Measurements from ENCODE around the gene BCL11A. TPM values are rescaled to one million over a fixed set of nuclear protein-coding genes. Genes with fewer than 3 reads are reported as not detected.

The BCL11A gene
- polyA plus RNA-seq, 3 donors = 8.7 to 15.6 (median 11.1) TPM

DNA sequence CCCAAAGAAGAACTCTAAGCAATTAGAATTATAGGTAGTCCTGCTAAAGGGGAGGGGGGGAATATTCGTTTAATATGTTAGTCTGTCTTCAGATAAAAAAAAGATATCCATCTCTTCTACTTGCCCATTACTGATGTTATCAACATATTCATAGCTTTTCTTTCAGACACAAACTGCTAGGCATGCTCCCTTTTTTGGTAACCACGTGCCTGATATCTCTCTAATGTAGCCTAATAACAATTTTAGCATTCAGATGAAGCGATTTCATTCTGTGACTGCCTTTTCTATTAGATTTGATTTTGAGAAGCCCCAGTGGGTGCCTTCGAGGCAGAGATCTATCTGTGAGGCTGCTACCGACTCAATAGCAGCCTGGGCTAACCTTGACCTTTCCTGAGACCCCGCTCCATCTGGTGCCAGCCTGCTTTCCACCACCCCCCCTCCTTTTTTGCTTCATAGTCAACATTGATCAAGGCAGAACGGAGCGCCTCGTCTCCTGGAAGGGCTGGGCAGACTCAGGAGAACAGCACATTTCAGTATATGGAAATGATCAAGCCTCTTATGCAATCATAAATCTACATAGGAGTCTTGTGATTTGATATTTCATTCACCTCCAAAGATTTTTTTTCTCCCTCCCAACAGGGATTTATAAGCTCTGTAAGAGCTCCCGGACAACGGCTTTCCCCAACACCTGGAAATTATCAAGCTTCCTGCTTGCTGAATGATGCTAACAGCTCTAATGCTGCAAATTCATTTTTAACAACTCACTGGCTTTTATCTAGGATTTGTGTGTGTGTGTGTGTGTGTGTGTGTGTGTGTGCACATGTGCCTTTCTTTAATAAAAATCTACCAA lies 14.7 kb upstream of the BCL11A start:
- Histone ChIP-seq H3K4me2 (replicated peaks; ENCODE audit: extremely low read depth, low read length, poor library complexity, severe bottlenecking) (no peak overlapping the region), H3K27me3 (ENCODE audit: control insufficient read depth in 2 of 2, insufficient read depth in 2 of 2, low read length in 2 of 2) (peaks cover 34 to 45% of the 10 kb centered on the region in 2 donors), H4K20me1 (ENCODE audit: insufficient read depth, low read length) (no peaks in the 10 kb centered on the region), H3K4me3 (replicated peaks in 1 of 3; ENCODE audit: low read depth in 2 of 3, low read length in 3 of 3) (no peak overlapping the region), H3K36me3 (replicated peaks in 1 of 2; ENCODE audit: control insufficient read depth in 1 of 2, insufficient read depth in 2 of 2, low read length in 2 of 2) (no peaks in the 10 kb centered on the region), H3K27ac (ENCODE audit: low read depth in 1 of 2, low read length in 2 of 2) (no peak overlapping the region), H3K79me2 (ENCODE audit: insufficient read depth, low read length) (no peaks in the 10 kb centered on the region), H3K9me3 (replicated peaks in 1 of 2; ENCODE audit: control insufficient read depth in 1 of 2, insufficient read depth in 1 of 2, low read length in 2 of 2) (no peaks in the 10 kb centered on the region), H2AFZ (ENCODE audit: insufficient read depth, low read depth, low read length, poor library complexity, severe bottlenecking) (no peak overlapping the region), H3K4me1 (ENCODE audit: control insufficient read depth in 1 of 2, insufficient read depth in 2 of 2, low read length in 2 of 2) (peaks cover 18 to 20% of the 10 kb centered on the region in 2 donors), H3K9ac (ENCODE audit: insufficient read depth, low read length, poor library complexity, severe bottlenecking) (no peak overlapping the region)
- Mint-ChIP-seq H3K27me3 (ENCODE audit: low read depth in 3 of 3) (peaks cover 9 to 12% (median 9%) of the 10 kb centered on the region in 3 donors), H3K4me3 (no peak overlapping the region), H3K27ac (no peak overlapping the region), H3K36me3 (no peaks in the 10 kb centered on the region), H3K4me1 (peaks cover 6% of the 10 kb centered on the region), H3K9me3 (peaks cover 0 to 5% (median 0%) of the 10 kb centered on the region in 7 donors)
- 95% methylated on average over 4 of the region's 11 CpGs for WGBS (ENCODE audit: insufficient coverage)
- no peak for DNase-seq
- TF ChIP-seq, protein P1, sequence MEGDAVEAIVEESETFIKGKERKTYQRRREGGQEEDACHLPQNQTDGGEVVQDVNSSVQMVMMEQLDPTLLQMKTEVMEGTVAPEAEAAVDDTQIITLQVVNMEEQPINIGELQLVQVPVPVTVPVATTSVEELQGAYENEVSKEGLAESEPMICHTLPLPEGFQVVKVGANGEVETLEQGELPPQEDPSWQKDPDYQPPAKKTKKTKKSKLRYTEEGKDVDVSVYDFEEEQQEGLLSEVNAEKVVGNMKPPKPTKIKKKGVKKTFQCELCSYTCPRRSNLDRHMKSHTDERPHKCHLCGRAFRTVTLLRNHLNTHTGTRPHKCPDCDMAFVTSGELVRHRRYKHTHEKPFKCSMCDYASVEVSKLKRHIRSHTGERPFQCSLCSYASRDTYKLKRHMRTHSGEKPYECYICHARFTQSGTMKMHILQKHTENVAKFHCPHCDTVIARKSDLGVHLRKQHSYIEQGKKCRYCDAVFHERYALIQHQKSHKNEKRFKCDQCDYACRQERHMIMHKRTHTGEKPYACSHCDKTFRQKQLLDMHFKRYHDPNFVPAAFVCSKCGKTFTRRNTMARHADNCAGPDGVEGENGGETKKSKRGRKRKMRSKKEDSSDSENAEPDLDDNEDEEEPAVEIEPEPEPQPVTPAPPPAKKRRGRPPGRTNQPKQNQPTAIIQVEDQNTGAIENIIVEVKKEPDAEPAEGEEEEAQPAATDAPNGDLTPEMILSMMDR (IDR thresholded peaks at IDR 0.05) = no peak
- intact Hi-C loops (cut with micrococcal nuclease) = no loop called here

- Histone ChIP-seq H3K9ac (ENCODE audit: insufficient read depth, low read length, poor library complexity, severe bottlenecking) (no peak overlapping the region), H3K27ac (ENCODE audit: low read depth in 1 of 2, low read length in 2 of 2) (no peak overlapping the region), H3K4me3 (replicated peaks in 1 of 3; ENCODE audit: low read depth in 2 of 3, low read length in 3 of 3) (no peak overlapping the region), H2AFZ (ENCODE audit: insufficient read depth, low read depth, low read length, poor library complexity, severe bottlenecking) (no peak overlapping the region), H3K4me1 (ENCODE audit: control insufficient read depth in 1 of 2, insufficient read depth in 2 of 2, low read length in 2 of 2) (peaks cover 18 to 20% of the 10 kb centered on the region in 2 donors), H3K36me3 (replicated peaks in 1 of 2; ENCODE audit: control insufficient read depth in 1 of 2, insufficient read depth in 2 of 2, low read length in 2 of 2) (no peaks in the 10 kb centered on the region), H3K27me3 (ENCODE audit: control insufficient read depth in 2 of 2, insufficient read depth in 2 of 2, low read length in 2 of 2) (peaks cover 34 to 45% of the 10 kb centered on the region in 2 donors), H3K9me3 (replicated peaks in 1 of 2; ENCODE audit: control insufficient read depth in 1 of 2, insufficient read depth in 1 of 2, low read length in 2 of 2) (no peaks in the 10 kb centered on the region), H4K20me1 (ENCODE audit: insufficient read depth, low read length) (no peaks in the 10 kb centered on the region), H3K79me2 (ENCODE audit: insufficient read depth, low read length) (no peaks in the 10 kb centered on the region), H3K4me2 (replicated peaks; ENCODE audit: extremely low read depth, low read length, poor library complexity, severe bottlenecking) (no peak overlapping the region)
- H3K27me3 Mint-ChIP-seq (ENCODE audit: low read depth in 3 of 3) = peaks cover 7 to 12% (median 9%) of the 10 kb centered on the region in 3 donors
- TF ChIP-seq, protein P1 (IDR thresholded peaks at IDR 0.05) = no peak
- H3K27ac Mint-ChIP-seq = no peak overlapping the region
- H3K36me3 Mint-ChIP-seq = no peaks in the 10 kb centered on the region
- intact Hi-C loops (cut with micrococcal nuclease) = no loop called here
- H3K4me1 Mint-ChIP-seq = peaks cover 6% of the 10 kb centered on the region
- no CpG with 5 or more reads among the region's 4 CpGs for WGBS (ENCODE audit: insufficient coverage)
- peaks cover 0 to 5% (median 0%) of the 10 kb centered on the region in 7 donors for H3K9me3 Mint-ChIP-seq
- no peak for DNase-seq
- no peak overlapping the region for H3K4me3 Mint-ChIP-seq
Measured at GRCh38 chr2:60567096-60567495, 13.6 kb upstream of the BCL11A start.
